CD14-positive monocyte (primary cell): ENCODE measurements around the gene OSBPL10. TPM values are rescaled to one million over a fixed set of nuclear protein-coding genes. Genes with fewer than 3 reads are reported as not detected.

Experiments
- DNase-seq, 3 donors: peaks; one replicate each; pipeline ENCODE4 v3.0.0-alpha.2; 2011 to 2022
- H2AFZ ChIP-seq: 2 replicates; pipeline ENCODE4 v1.6.0; 2012; ENCODE audit warnings: mild to moderate bottlenecking, low read depth, low read length, inconsistent platforms; ENCODE audit not compliant: insufficient read depth, poor library complexity, severe bottlenecking
- H3K27ac ChIP-seq, 2 donors: 1 replicate in 1 of 2; 2 replicates in 1 of 2; pipeline ENCODE4 v1.5.1; 2012 to 2013; ENCODE audit warnings: low read length in 2 of 2, control low read depth in 1 of 2, inconsistent platforms in 1 of 2, low read depth in 1 of 2, mild to moderate bottlenecking in 1 of 2
- H3K27me3 ChIP-seq, 2 donors: one replicate each; pipeline versions ENCODE4 v1.6.0 to v1.6.1; 2011 to 2013; ENCODE audit warnings: low read length in 2 of 2; ENCODE audit not compliant: control insufficient read depth in 2 of 2, insufficient read depth in 2 of 2
- H3K36me3 ChIP-seq, 2 donors: replicated peaks in 1 of 2; 1 replicate in 1 of 2; 2 replicates in 1 of 2; pipeline versions ENCODE4 v1.5.1 to v1.6.1; 2012 to 2013; ENCODE audit warnings: low read length in 2 of 2, control low read depth in 1 of 2, inconsistent platforms in 1 of 2, mild to moderate bottlenecking in 1 of 2; ENCODE audit not compliant: insufficient read depth in 2 of 2, control insufficient read depth in 1 of 2
- H3K4me1 ChIP-seq, 2 donors: 1 replicate in 1 of 2; 2 replicates in 1 of 2; pipeline versions ENCODE4 v1.5.1 to v1.6.1; 2012 to 2013; ENCODE audit warnings: low read length in 2 of 2, control low read depth in 1 of 2, inconsistent platforms in 1 of 2, mild to moderate bottlenecking in 1 of 2, moderate library complexity in 1 of 2; ENCODE audit not compliant: insufficient read depth in 2 of 2, control insufficient read depth in 1 of 2
- H3K4me2 ChIP-seq: replicated peaks from 2 replicates; pipeline ENCODE3; 2012; ENCODE audit warnings: low read length, moderate library complexity, mild to moderate bottlenecking; ENCODE audit not compliant: poor library complexity, severe bottlenecking; ENCODE audit errors: extremely low read depth
- H3K4me3 ChIP-seq, 3 experiments: fragments of 200-600 bp in 1 of 3; sonication (generic) in 1 of 3; replicated peaks in 1 of 3; 1 replicate in 2 of 3; 2 replicates in 1 of 3; pipeline ENCODE4 v1.5.1; 2011 to 2013; ENCODE audit warnings: low read length in 3 of 3, mild to moderate bottlenecking in 3 of 3, control low read depth in 2 of 3, low read depth in 2 of 3, inconsistent platforms in 1 of 3, moderate library complexity in 1 of 3
- H3K79me2 ChIP-seq: 2 replicates; pipeline ENCODE4 v1.6.0; 2012; ENCODE audit warnings: mild to moderate bottlenecking, control low read depth, inconsistent platforms, low read length, moderate library complexity; ENCODE audit not compliant: insufficient read depth
- H3K9ac ChIP-seq: 2 replicates; pipeline ENCODE4 v1.6.0; 2017; ENCODE audit warnings: low read length, mild to moderate bottlenecking; ENCODE audit not compliant: insufficient read depth, poor library complexity, severe bottlenecking
- H3K9me3 ChIP-seq, 2 donors: replicated peaks in 1 of 2; 1 replicate in 1 of 2; 2 replicates in 1 of 2; pipeline versions ENCODE4 v1.5.1 to v1.6.1; 2012 to 2013; ENCODE audit warnings: low read length in 2 of 2, control low read depth in 1 of 2; ENCODE audit not compliant: control insufficient read depth in 1 of 2, insufficient read depth in 1 of 2
- H4K20me1 ChIP-seq: 2 replicates; pipeline ENCODE4 v1.6.0; 2012; ENCODE audit warnings: mild to moderate bottlenecking, low read length, control low read depth, moderate library complexity; ENCODE audit not compliant: insufficient read depth
- H3K27ac Mint-ChIP-seq, 7 donors: one replicate each; pipeline ENCODE4 v1.8.0; 2020; ENCODE audit warnings: mild to moderate bottlenecking in 7 of 7, mixed read lengths in 7 of 7, moderate library complexity in 6 of 7, inconsistent platforms in 2 of 7
- H3K27me3 Mint-ChIP-seq, 3 donors: one replicate each; pipeline ENCODE4 v1.8.0; 2021 to 2022; ENCODE audit warnings: low read depth in 3 of 3, mild to moderate bottlenecking in 3 of 3, mixed read lengths in 3 of 3, moderate library complexity in 3 of 3, inconsistent platforms in 1 of 3
- H3K36me3 Mint-ChIP-seq, 2 donors: one replicate each; pipeline ENCODE4 v1.8.0; 2020; ENCODE audit warnings: mixed read lengths in 2 of 2, inconsistent platforms in 1 of 2, mild to moderate bottlenecking in 1 of 2
- H3K4me1 Mint-ChIP-seq: one replicate; pipeline ENCODE4 v1.8.0; 2020; ENCODE audit warnings: mild to moderate bottlenecking, mixed read lengths
- H3K4me3 Mint-ChIP-seq, 2 donors: one replicate each; pipeline ENCODE4 v1.8.0; 2020; ENCODE audit warnings: mild to moderate bottlenecking in 2 of 2, mixed read lengths in 2 of 2, moderate library complexity in 1 of 2
- H3K9me3 Mint-ChIP-seq, 7 donors: one replicate each; pipeline ENCODE4 v1.8.0; 2020 to 2022; ENCODE audit warnings: mixed read lengths in 7 of 7, mild to moderate bottlenecking in 6 of 7, moderate library complexity in 6 of 7, inconsistent platforms in 2 of 7
- CTCF ChIP-seq: fragments of 200-600 bp; IDR thresholded peaks from one replicate; pipeline ENCODE4 v1.8.0; 2022; ENCODE audit warnings: antibody characterized with exemption, mild to moderate bottlenecking
- WGBS: methylation state at CpG from one replicate; pipeline ENCODE4 v1.1.5; 2013; ENCODE audit warnings: missing lambda C conversion rate; ENCODE audit not compliant: insufficient coverage; 5-methylcytosine and 5-hydroxymethylcytosine counted together
- intact Hi-C, 2 donors: fragments of 100-400 bp; cut with micrococcal nuclease; formaldehyde crosslinking; loops; one replicate each; pipeline versions ENCODE4 v1.15.0 to v1.15.1; 2023
- polyA plus RNA-seq, 3 donors: library from polyadenylated mRNA; depleted of rRNA in 1 of 3; unstranded in 2 of 3; stranded (reverse) in 1 of 3; fragments of 300-500 nt in 2 of 3; fragments of >200 nt in 1 of 3; fragmentation: Illumina TruSeq in 2 of 3; gene quantifications; 1 replicate in 2 of 3; 2 replicates in 1 of 3; pipeline ENCODE4 v1.2.3, GENCODE V29; 2012 to 2021

Gene OSBPL10
- polyA plus RNA-seq, 3 donors = 0.03 TPM; not detected in 2

DNA sequence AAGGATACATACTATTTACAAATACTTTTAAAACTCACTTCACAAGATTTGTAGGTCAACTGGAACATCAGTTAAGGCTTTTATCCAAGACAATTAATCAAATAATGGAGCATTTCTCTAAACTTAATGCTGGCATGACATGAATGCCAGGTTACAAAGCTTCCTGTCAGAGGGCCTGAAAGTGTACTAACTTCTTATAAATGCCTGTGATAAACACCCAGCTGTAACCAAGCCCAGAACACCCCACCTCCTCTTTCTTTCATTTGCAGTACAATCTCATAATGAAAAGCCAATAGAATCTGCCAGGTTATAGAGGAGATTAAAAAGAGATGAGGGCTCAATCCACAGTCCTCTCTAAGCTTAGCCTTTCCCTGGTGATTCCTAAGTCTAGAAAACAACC is 214.4 kb downstream of the OSBPL10 start:
- no peak overlapping the region for H3K4me3 ChIP-seq
- no peak overlapping the region for H3K9ac ChIP-seq
- no peaks in the 10 kb centered on the region for H3K27me3 ChIP-seq
- intact Hi-C loops = no loop called here
- no peak overlapping the region for H3K4me3 Mint-ChIP-seq
- DNase-seq = no peak
- no peak overlapping the region for H3K4me2 ChIP-seq
- no peaks in the 10 kb centered on the region for H3K36me3 Mint-ChIP-seq
- H3K9me3 Mint-ChIP-seq = no peaks in the 10 kb centered on the region
- no peaks in the 10 kb centered on the region for H3K4me1 ChIP-seq
- H3K79me2 ChIP-seq = no peaks in the 10 kb centered on the region
- no peak overlapping the region for H3K27ac Mint-ChIP-seq
- H3K27ac ChIP-seq = no peak overlapping the region
- H3K4me1 Mint-ChIP-seq = peaks cover 17% of the 10 kb centered on the region
- H3K27me3 Mint-ChIP-seq = peaks cover 0 to 7% (median 0%) of the 10 kb centered on the region in 3 donors
- no peak overlapping the region for H2AFZ ChIP-seq
- H3K36me3 ChIP-seq = no peaks in the 10 kb centered on the region
- TF ChIP-seq CTCF = no peak
- no peaks in the 10 kb centered on the region for H4K20me1 ChIP-seq
- H3K9me3 ChIP-seq = no peaks in the 10 kb centered on the region

GRCh38 chr3:31765871-31766270 is 215.2 kb downstream of the OSBPL10 start:
- Histone ChIP-seq H3K4me1 (peaks cover 0 to 1% of the 10 kb centered on the region in 2 donors), H3K4me3 (no peak overlapping the region), H3K36me3 (no peaks in the 10 kb centered on the region), H3K27me3 (no peaks in the 10 kb centered on the region), H3K9me3 (no peaks in the 10 kb centered on the region), H3K79me2 (no peaks in the 10 kb centered on the region), H2AFZ (no peak overlapping the region), H3K9ac (no peak overlapping the region), H3K27ac (no peak overlapping the region), H3K4me2 (no peak overlapping the region), H4K20me1 (no peaks in the 10 kb centered on the region)
- Mint-ChIP-seq H3K27me3 (peaks cover 0 to 7% (median 0%) of the 10 kb centered on the region in 3 donors), H3K9me3 (no peaks in the 10 kb centered on the region), H3K4me3 (no peak overlapping the region), H3K4me1 (peaks cover 20% of the 10 kb centered on the region), H3K27ac (no peak overlapping the region), H3K36me3 (no peaks in the 10 kb centered on the region)
- intact Hi-C loops = no loop called here
- no CpG with 5 or more reads among the region's 4 CpGs for WGBS
- no peak for DNase-seq
- TF ChIP-seq CTCF = no peak
